Measurements from ENCODE around the gene RFXAP.

Gene RFXAP

DNA sequence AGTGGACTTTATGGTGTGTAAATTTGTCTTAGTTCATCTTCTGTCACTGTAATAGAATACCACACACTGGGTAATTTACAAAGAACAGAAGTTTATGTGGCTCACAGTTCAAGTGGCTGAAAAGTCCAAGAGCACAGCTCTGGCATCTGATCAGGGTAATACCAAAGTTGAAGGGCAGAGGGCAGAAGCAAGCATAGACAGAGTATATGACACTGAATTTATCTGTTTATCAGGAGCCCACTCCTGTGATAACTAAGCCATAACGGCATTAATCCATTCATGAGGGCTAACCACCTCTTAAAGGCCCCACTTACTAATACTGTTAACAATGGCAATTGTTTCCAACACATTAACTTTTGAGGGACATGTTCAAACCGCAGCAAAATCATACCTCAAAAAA is 4.0 kb upstream of the RFXAP start:
- no peak for DNase-seq

DNA sequence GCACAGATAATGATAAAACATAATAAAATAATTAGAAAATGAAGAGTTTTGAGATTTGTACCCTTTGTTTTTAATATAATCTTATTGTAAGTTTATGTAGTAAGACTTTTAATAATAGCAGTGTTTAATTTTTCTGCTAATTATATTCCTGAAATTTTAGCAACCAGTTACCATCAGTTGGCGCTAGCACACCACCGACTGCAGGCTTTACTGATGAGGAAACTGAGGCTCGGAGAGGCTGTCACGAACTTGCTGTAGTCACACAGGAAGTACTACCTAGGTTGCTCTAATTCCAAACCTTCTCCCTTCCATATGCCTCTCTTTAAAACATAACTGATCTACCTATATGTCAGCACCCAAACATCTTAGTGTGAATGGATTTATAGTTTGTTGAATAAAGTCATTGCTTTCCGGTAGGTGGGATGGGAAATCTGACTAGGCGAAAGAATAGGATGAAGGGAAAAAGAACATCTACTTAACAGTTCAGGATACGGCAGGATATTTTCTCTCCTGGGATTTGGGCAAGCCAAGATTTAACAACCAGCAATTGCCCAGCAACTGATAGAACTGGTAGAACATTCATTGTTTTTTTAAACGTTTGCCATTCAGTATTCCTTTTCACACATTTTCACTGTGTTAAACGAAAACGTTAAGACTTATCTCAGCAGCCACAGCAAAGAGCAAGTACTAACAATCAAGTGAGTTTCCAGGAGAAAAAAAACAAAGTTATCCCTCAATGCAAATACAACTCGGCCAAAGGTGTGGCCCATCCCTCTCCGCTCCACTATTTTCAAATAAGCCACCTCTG is 822 bp upstream of the RFXAP start:
- DNase-seq = no peak

DNA sequence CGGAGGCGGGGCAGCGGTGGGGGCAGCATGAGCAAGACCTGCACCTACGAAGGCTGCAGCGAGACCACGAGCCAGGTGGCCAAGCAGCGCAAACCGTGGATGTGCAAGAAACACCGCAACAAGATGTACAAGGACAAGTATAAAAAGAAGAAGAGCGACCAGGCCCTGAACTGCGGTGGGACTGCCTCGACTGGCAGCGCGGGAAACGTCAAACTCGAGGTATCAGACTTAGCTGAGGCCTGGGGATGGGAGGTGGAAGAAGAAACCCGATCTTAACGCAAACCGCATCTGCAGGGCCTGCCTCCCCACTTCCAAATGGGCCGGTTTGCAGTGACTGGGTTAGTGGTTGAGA is 693 bp downstream of the RFXAP start:
- DNase-seq = peak; percentile 51

DNA sequence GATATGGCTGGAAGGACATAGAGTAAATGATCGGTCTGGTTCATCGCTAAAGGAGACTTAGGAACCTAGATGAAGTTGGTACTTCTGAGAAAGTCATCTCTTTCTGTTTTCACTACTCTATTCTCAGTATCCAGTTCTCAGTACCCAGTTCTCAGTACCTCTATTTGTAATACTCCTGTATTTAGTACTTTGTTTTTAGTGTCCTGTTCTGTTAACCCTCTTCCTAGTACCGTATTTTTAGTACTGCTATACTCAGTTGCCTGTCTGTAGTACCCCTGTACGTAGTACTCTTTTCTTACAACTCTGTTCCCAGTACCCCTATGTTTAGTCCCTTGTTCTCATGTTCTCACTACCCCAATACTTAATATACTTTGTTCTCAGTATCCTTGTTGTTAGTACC is 1.2 kb downstream of the RFXAP start:
- no peak for DNase-seq

DNA sequence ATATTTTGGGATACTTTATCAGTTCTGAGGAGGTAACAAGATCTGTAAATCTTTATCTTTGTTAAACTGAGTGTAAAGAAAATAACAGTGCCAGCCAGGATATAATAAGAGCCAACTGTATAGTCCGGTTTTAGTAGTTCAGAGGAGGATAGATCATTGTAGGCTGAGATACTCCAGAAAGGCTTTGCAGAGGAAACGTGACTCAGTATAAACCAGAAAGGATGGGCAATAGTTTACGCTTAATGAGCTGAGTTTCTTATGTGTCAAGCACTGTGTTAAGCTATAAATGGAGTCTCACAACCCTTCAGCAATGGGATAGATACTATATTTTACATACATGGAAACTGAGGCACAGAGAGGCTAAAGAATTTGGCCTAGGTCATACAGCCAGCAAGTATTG is 3.8 kb downstream of the RFXAP start:
- DNase-seq = no peak

DNA sequence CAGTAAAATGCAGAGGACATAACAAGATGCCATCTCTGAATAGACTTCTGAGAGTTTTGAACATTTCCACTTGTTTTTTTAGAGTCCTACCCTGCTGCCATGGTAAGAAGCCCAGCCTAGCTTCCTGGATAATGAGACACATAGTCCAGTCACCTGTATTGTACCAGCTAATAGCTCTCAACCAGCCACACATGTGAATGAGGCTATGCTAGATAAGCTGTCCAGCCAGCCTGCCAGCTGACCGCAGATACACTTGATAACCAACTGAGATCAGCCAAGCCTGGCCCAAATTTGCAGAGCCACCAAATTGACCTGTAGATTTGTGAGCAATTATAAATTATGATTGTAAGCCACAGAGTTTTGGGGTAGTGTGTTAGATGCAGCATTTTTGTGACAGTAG is 10.7 kb downstream of the RFXAP start:
- DNase-seq = no peak

DNA sequence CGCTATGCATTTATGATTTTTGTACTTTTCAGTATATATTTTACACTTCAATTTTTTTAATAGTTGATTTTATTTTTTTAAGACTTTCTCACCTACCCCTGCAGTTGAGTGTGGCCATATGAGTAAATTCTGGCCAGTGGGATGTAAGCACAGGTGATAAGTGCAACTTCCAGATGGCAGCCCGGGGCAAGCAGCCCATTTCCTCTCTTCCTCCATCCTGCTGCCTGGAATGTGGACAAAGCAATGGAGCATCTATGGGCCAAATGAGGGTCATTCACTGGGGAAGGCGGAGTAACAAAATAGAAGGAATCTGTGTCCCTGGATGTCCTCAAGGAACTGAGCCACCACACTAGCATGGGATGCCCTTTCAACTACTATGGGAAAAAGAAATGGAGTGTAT is 12.3 kb downstream of the RFXAP start:
- DNase-seq = no peak

DNA sequence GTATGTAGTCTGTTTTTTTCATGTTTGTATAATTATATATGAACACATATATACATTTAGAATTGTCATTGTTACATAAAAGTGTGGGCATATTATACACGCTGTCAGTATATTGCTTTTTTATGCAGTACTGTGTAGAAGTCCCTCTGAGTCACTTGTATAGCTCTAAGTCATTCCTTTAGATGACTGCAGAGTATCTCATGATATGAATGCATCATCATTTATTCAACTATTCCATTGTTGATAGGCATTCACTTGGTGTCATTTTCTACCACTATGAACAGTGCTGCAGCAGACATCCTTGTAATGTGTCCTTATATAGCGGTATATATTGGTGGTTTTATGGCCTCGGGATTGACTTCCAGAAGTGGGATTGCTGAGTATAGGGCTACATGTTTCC is 15.3 kb downstream of the RFXAP start:
- DNase-seq = no peak

DNA sequence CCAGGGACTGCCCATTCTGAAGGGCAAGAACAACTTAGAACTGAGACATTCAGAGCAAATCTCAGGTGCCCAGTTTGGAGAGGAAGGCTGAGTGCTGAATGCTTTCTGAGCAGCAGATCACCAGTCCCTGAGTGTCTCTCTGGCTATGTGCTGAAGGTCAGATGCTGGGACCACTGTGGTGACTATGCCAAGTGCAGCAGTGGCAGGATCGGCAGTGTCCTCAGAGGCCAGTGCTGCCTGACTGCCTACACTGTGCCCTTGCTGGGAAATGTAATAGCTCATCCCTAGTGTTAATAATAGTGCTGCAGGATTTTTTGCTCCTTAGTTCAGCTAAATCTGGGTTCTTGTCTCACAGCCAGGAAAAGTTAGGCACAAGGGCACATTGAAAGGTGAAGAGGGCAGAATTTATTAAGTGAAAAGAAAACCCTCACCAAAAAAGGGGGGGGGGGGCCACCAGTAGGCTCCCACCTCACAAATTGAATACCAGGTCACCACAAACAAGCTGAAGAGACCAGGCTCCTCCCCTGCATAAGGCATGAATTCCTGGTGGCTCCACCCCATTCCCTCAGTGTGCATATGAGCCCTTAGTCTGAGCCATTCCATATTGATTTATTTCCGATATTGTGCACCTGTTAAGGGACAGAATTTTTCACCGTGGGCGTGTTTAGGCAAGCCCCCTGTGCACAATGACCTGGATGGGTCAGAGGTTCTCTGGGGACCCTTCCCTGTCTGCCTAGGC is 18.5 kb downstream of the RFXAP start:
- DNase-seq = no peak

DNA sequence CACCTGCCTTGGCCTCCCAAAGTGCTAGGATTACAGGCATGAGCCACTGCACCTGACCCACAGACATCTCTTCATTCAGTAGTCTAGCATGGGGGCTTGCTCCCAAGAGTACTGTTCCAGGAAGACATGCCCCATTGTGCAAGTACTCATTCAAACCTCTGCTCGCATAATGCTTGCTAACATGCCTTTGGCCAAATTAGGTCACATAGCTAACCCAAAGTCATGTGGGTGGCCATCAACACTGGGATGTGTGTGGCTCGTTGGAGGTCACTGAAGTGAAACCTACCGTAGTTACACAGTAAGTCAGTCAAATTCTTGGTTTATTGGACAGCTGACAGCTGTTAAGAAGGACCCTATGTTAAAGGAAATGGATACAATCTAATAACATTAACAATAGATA is 20.3 kb downstream of the RFXAP start:
- no peak for DNase-seq

DNA sequence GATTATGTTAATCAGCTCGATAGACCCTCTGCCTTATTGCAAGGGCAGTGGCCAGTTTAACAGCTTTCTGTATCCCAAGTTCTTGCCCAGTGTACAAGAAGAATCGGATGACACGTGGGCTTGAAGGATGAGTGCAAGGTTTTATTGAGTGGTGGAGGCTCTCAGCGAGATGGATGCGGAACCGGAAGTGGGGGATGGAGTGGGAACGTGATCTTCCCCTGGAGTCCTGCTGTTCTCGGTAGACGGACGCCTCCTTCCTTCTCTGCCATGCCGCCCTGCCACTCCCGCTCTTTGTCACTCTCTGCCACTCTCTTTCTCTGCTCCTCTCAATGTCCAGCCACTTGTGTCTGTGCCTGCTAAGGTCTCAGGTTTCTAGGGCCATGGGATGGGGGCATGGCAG is 21.0 kb downstream of the RFXAP start:
- DNase-seq = no peak

DNA sequence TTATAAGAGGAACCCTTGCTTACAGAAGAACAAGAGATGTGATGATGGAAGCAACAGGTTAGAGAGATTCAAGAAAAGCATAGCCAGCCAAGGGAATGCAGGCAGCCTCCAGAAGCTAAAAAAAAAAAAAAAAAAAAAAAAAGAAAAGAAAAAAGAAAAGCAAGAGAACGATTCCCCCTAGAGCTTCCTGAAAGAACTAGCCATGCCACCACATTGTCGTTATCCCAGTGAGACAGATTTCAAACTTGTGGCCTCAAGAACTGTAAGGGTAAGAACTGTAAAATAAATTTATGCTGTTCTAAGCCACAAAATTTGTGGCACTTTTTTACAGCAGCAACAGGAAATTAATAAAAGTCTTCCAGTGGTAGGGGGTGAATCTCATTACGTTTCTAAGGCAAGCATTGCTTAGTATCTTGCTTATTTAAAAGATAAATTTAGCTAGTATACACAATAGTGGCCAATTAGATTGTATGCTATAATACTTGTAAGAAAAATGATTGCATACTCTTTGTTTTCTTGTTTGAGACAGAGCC is 21.8 kb downstream of the RFXAP start:
- no peak for DNase-seq

DNA sequence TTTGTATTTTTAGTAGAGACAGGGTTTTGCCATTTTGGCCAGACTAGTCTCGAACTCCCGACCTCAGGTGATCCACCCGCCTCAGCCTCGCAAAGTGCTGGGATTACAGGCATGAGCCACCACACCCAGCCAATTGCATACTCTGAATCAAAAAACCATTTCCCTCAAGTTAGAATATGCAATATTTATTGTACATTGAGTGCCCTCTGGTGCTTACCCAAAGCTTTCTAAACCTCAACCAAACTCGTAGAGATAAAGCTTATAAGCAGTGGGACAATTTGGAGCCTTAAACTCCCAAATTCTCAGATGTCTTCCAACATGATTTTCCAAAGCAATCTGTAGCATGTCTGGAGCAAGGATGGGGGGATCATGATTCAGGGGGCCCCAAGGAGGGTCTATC is 22.4 kb downstream of the RFXAP start:
- DNase-seq = no peak

DNA sequence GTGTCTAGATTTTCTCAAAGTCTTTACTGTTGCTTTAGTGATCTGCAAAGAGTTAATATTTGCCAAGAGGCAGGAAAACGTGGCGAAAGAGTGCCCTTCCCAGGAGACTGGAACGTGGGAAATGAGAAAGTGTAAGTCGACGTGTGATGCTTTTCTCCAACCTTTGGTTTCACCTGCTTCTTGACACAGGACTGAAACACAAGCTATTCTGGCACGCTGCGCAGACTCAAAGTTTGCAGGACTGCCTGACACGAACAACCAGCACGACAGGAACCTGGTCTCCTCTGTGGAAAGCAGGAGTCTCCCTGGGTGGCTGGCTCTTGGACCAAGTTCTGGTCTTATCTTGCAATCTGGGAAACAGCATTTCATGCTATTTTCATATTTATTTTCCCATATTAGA is 28.6 kb downstream of the RFXAP start:
- no peak for DNase-seq

DNA sequence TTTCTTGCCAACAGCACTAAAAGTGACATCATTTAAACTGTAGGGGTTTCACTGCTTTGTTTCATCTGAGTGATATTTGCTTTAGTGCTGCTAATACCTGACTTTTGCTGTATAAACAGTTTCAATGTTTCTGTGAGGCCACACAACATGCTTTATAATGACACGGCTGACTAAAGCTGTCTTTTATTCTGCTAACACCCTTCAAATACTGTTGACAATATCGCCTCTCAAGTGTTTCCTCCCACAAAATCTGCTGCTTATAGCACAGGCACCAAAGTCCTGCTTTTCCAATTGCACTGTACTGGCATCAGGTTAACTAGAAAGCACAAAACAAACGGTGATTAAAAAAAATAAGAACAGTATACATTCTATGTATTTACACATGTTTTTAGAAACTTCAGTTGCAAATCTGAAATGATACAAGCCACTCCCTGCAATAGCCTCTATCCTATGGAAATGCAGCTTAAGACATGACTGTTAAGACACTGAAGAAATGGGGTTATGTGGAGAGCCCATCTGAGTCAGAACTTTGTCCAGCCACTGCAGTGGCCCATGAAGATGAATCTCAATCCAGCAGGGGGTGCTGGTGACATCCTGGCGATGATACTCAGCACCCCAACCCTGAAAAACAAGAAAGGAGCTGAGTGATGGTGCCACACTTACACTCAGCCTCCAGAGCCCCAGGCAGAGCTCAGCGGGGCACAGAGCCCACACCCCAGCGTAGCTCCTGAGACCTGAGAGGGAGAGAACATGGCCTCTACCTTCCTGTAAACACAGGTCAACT is 29.4 kb downstream of the RFXAP start:
- no peak for DNase-seq

DNA sequence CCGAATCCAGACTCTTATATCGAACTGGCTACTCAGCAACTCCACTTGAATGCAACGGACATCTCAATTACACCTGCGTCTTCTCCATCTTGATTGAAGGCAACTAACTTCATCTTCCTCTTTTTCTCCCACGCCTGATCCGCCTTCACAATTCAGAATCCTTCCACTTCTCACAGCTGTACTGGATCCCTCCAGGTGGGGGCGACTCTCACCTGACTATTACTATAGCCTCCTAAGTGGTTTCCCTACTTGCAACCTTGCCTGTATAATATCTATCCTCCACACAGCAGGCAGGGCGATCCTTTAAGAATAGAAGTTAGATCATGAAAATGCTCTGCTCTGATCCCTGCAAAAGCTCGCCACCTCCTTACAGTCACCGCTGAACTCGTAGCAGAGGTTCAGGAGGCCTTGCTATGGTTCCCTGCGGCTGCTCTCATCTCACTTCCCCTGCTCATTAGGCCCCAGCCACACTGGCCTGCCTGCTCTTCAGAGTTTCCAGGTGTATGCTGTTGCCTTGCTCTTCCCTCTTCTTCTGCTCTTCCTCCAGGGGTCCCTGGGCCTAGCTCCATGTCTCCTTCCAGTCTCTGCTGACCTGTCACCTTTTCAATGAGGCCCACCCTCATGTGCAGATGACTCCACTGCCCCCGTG is 31.9 kb downstream of the RFXAP start:
- DNase-seq = no peak

DNA sequence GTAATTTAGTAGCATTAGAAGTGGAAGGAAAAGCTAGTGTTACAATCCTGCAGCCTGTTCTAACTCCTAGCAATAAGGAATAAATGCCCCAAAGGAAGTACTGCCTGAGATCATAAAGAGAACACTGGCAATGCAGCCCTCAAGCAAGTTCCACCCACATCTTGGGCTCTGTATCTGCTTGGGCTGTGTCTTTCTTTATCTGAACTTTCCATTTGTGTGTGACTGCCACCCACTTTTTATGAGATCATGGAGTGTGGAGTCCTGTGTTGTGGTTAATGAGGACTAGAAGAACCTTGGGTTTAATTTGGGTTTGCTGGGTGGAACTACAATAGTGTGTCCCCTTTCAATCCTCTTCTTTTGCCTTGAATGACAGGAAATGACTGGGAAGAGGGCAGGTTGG is 38.2 kb downstream of the RFXAP start:
- no peak for DNase-seq

DNA sequence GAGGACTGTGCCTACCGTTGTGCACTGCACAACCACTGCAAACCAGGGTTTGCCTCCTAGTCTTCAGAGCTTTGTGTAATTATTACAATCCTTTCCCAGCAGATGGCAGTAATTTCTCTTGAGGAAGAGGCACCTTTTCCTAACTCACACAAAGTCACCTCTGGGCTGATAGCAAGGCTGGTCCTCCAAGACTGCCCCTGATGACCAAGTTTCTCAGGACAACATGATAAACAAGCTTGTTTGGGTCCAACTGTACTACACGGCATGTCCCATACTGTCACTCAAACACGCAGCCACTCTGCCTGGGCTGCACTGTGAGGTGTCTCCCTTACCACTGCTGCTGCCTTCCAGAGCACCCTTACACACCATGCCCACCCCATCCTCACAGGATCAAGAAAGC is 39.3 kb downstream of the RFXAP start:
- DNase-seq = peak; percentile 31

DNA sequence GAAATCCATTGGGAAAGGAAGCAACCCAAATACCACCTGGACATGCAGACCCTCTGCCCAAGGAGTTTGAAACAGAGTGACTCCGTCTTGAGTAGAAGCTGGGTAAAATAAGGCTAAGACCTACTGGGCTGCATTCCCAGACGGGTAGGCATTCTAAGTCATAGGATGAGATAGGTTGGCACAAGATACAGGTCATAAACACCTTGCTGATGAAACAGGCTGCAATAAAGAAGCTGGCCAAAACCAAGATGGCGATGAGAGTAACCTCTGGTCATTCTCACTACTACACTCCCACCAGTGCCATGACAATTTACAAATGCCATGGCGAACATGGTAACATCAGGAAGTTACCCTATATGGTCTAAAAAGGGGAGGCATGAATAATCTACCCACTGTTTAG is 40.2 kb downstream of the RFXAP start:
- no peak for DNase-seq

DNA sequence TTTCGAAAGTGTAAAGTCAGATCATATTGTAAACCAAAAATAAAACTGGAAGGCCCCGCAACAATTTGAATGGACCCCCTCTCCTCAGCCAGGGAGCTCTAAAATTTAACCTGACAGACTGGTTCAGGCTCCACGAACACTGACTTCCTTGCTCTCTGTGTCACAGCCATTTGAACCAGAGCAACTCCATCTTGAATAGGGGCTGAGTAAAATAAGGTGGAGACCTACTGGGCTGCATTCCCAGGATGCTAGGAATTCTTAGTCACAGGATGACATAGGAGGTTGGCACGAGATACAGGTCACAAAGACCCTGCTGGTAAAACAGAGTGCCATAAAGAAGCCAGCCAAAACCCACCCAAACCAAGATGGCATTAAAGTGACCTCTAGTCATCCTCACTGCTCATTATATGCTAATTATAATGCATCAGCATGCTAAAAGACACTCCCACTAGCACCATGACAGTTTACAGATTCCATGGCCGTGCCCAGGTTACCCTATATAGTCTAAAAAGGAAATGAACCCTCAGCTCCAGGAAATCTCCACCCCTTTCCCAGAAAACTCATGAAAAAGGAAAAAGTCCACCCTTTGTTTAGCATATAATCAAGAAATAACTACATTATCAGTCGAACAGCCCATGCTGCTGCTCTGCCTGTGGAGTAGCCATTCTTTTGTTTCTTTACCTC is 43.1 kb downstream of the RFXAP start:
- DNase-seq = no peak

DNA sequence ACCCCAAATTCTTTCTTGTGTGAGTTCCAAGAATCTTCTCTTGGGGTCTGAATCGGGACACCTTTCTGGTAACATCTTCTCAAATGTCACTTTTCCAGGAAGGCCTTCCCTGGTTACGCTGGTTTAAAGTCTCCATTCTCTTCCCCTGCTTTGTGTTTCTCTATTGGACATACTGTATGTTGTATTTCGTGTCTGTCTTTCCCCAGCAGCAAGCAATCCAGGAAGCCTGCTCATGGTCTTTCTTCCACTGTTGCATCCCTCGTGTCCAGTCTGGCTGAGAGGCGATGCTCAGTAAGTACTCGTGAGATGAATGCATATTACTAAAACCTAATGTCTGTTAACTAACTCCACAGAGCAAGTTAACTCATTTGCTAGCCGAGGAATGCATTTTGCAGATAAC is 43.7 kb downstream of the RFXAP start:
- no peak for DNase-seq

DNA sequence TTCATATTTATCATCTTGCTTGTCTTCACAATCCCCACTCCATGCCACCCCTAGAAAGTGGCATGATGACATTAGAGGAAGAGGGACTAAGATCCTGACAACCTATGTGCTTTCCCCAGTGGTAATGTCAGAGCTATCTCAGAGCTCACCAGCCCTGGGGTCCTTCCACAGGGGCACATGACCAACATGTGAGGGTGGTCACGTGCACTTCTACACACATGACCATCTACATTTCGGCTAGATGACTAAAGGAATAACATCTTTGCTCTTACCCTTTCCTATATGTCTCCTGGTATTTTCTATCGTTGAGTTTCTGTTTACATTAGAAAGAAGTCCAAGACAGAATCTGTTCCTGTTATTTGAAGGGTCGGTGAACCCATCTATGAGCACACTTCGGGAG is 46.2 kb downstream of the RFXAP start:
- no peak for DNase-seq

Data from right kidney (tissue), 1 donor.